ENCODE data around the gene PITPNB.

The PITPNB gene

DNA sequence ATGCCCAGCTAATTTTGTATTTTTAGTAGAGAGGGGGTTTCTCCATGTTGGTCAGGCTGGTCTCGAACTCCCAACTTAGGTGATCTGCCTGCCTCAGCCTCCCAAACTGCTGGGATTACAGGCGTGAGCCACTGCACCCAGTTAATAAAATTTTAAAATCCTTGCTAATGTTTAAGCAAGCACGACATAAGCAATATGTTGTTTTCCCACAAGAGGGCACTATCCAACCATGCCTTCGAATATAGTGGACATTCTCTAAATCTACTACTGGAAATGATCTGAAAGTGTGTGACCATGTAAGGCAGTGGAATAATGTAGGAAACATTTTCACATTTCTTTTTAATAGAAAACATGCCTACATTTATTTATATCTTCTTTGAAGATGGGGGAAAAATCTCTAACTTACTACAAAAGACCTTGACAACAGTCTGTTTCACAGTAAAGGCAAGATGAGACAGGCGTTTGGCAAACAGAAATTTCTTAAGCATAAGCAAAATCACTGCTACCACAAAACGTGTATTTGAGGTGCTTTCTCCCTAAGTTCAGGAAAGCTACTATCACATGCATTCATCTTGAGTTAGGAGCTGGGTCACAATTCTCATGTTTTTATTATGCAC, 38.2 kb downstream of the PITPNB start:
- DNase-seq (ENCODE audit: low read depth in 2 of 2), result peak; percentile 77 to 82

DNA sequence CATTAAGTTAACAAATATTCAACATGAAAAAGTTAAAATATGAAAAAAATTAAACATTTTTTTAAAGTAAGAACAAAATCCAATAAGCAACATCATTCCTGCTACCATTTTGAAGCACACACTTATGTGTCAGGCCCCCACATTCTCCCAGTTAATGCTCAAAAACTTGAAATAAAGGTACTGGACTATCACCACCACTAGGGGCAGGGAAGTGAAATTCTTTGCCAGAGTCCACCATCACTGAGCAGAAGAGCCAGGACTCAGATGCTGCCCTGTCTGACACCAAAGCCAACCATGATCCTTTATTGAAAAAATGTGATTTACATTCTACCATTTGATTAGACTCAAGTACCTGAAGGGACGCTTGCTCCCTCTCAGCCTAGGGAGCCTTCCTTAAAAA, 39.1 kb downstream of the PITPNB start:
- no peak for DNase-seq (ENCODE audit: low read depth in 2 of 2)

DNA sequence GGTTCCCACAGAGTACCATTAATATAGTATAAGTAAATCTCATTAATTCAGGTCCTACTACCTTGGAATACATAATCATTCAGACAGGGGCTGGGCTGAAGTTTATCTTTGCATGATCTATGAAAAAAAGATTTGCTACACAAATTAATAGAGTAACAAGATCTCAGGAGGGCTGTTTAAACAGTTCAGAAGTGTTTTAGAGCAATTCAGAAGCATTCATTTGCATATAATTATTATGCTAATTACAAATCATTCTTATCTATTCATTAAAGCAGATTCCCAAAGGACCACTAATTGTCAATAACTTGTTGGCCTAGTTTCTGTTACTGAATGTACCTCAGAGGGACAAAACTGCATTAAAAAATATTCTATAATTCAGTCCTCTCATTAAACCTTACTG, 40.5 kb downstream of the PITPNB start:
- no peak for DNase-seq (ENCODE audit: low read depth in 2 of 2)

DNA sequence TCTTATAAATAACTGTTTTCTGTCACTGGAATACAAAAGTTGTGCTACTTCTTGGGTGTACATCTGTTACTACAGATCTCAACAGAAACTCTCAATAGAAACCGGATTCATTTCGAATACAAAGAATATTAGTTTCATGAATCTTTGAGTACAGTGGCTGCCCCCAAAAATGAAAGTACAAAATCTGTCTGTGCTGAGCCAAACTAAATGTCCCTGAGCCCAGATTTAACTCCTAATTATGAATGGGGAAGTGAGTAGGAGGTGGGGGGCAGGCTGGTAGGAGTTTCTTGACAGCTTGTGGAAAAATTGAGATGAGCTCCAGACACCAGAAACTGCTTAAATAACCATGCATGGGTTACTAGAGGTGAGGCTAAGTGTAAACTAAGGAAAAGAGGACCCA, 41.6 kb downstream of the PITPNB start:
- no peak for DNase-seq (ENCODE audit: low read depth in 2 of 2)

DNA sequence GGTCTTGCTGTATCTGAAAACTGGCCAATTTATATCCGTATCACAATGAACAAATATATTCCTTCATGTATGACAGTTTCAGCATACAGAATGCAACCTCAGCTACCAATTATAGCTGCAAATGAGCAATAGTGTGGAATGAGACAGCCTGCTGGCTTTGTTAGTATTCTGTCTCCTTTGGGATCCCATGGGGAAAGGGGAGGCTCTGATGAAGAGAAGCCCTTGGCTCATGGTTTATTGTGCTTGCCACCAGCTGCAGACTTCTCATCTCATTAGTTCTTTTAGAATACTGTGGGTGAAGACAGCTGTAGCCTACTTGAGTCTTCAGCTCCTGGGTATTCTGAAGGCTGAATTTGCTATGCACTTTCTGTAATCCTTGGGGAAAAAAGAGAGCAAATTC, 42.4 kb downstream of the PITPNB start:
- peak; percentile 62 for DNase-seq (ENCODE audit: low read depth in 2 of 2)

DNA sequence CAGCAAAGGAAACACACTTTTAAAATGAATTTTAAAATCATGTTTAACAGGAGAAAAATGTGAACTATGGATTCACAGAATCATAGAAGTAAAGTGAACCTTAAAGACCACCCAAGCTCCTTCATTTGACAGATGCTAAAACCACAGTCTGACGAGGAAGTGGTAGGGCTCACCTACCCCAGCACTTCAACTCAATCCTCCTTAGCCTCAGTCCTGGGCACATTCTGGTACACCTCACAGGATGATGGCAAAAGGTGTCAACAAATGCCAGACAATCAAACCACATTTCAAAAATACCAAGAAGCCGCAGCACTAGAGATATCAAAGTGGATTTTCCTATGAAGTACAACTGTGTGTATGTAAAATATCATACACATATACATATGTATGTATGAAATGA, 43.1 kb downstream of the PITPNB start:
- no peak for DNase-seq (ENCODE audit: low read depth in 2 of 2)

DNA sequence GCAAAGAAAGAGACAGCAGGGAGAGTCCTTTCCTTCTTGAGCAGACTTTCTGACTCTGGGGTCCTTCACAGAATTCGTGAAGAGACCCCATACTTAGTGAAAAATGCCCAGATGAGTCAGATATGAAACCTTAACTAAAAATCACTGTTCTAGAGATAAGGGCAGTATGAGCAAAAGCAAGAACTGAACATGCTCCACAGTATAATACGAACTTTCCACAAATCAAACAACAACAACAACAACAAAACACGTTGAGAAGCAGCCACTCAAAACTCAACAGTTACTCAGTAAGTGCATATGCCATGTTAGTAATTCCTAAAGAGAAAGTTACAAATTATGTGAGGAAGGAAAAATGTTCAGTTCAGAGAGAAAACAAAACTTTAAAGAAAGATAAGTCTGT, 44.3 kb downstream of the PITPNB start:
- DNase-seq (ENCODE audit: low read depth in 2 of 2), result no peak

DNA sequence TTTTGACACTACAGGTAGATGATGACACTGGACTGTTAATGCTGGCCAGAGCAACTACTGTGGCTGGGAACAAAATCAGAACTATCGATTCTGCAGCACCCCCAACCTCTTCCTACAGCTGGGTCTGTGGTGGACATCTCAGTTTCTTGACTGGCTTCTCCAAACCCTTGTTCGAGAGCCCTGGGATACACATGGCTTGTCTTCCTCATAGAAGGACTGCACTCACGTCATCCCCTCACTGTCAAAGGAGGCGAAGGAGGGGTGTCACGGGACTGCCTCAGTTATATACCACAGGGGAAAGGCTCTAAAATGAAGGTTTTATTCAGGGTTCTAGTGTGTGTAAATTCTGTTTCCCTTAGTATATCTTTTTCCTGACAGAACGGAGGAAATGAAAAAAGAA, 44.9 kb downstream of the PITPNB start:
- DNase-seq (ENCODE audit: low read depth in 2 of 2), result no peak

DNA sequence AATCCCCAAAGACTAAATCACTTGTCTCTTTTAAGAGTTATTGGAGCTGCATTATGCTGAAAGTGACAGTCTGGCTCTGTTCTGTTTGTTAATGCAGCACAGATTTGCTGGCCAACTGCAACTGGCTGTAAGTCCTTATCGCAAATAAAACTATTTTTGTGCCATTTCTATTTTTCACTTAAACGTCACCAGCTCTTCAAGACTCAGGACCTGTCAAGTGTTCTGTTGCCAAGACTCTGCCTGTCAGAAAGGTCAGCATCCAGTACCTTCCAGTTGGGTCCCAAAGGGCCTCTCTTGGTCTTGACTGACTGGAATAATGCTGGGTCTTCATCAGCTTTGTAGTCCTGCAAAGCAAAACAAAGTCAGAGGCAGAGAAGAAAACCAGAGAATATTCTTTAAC, 45.6 kb downstream of the PITPNB start:
- no peak for DNase-seq (ENCODE audit: low read depth in 2 of 2)

DNA sequence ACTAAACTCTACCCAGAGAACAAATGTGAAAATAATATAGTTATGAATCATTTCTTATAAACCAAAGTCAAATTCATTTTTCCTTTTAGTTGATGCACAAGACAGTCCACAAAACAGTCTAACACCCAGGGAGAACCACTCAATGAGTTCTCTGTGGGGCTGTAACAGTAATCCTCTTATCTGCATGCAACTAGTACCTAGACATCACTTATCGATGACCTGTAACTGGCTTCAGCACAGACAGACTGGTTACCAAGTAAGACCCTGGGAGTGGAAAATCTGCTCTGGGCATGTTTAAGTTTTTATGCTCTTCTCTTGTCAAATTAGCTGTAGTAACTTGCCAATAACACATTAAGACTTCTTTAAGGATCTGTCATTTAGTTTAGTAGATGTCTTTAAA, 46.6 kb downstream of the PITPNB start:
- no peak for DNase-seq (ENCODE audit: low read depth in 2 of 2)

DNA sequence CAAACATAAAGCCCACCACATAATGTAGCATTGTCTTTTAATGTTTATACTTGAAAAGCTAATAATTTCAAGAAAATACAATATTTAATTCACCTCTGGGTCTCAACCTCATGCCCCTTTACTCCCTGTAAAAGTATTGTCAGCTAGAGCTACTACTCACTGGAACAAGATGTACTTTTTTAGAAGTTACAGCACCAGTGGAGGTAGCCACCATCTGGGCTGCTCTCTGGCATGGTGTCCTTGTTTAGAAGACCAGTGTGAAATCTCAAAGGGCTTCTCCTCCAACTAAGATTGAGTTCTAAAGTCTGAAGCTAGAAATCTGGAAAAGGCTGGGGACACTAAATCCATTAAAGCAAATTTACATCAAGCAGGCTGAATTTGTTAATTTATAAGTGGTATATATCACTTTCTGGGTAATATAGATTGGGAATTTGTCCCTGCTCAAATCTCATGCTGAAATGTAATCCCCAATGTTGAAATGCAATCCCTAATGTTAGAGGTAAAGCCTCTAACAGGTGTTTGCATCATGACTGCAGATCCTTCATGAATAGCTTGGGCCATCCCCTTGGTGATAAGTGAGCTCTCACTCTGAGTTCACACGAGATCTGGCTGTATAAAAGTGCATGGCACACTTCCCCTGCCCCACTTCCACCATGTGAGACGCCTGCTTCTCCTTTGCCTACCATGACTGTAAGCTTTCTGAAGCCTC, 47.6 kb downstream of the PITPNB start:
- DNase-seq (ENCODE audit: low read depth in 2 of 2), result no peak

DNA sequence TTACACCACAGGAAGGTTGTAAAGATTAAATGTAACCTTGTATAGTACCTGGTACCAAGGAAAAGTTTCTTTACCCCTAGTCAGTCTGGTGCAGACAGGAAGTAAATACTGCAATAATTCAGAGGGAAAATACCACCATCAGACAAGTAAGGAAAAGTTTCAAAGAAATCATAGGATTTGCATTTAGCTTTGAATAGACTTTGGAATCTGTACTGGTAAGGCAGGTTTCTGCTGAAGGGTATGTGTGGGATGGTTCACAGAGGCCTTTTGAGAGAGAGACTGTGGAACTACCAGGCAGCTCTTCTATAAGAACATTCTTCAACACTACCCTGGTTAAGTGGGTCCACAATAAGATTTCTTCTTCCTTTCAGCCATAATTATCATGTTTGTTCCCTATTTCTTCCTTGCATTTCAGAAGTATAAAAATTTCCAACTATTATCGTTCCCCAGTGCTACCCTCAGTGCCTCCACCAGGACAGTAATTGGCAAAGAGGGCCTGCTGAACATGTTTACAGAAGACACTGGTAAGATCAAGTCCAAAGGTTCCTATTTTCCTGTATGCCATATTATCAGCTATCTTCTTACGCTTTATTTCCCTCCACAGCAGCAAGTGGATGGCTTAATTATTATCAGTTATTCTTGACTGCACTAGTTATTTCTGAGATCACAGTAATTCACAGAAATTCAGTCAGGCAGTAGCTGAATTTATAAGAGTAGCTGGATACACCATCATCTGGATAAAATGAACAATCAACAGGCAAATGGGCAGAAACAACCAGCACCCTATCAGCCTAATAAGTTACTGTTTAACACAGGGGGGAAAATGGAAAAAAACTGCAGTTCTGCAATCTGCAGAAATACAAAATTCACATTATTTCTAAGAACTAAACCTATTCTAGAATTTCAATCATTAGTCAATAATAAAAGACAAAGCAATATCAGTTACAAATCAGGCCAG, 48.5 kb downstream of the PITPNB start:
- no peak for DNase-seq (ENCODE audit: low read depth in 2 of 2)

DNA sequence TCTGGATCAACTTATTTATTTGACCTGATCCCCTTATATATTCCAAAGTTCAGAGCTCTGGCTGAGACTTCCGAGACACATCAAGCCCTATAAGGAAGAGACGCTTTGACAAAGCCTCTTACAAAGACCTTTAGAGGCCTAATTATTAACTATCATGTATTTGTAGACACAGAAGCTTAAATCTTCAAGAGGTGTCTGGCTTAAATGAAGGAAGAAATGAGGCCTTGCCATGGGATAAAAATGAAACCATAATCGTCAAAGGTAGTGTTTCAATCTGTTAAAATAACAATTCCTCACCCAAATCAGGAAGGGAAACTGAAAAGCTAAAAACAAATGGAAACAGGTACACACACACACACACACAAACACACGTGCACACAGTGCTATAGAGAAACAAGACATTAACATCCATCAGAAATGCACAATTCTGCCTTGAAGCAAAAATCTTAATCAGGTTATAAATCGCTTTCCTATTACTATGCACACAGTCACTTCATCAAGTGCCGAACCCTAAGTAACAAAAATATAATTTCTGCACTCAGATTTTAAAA, 50.2 kb downstream of the PITPNB start:
- no peak for DNase-seq (ENCODE audit: low read depth in 2 of 2)

DNA sequence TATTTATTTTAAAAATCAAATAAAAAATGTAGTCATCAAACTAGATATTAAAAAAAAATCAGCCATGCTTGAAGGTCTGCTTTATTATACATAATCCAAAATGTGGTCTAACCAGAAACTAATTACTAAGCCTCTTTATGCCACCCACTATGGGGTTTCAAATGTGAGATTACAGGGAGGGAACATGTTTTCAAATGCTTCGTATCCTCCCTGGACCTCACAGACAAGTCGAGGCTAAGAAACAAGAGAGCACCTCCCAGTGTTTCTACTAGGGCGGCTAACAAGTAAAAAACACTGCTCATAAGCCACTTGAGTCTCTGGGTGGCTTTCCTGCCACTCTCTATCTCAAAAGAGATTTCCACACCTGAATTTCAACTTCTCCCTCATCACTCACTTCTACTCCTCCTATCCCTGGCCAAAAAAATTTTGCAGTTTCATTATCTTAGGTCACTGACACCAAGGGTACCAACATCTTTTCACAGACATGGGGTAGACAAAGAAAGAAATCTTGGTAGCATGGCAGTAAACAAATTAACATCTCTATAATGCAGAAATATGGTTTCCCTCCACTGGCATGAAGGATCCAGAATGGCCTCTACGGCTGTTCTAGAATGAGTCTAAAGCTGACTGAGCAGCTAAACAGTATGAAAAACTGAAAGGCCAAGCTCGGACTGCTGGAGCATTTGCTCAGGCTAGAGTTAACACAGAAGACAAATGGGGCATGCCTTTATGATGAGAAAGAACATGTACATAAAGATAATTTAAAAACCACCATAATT, 50.9 kb downstream of the PITPNB start:
- no peak for DNase-seq (ENCODE audit: low read depth in 2 of 2)

DNA sequence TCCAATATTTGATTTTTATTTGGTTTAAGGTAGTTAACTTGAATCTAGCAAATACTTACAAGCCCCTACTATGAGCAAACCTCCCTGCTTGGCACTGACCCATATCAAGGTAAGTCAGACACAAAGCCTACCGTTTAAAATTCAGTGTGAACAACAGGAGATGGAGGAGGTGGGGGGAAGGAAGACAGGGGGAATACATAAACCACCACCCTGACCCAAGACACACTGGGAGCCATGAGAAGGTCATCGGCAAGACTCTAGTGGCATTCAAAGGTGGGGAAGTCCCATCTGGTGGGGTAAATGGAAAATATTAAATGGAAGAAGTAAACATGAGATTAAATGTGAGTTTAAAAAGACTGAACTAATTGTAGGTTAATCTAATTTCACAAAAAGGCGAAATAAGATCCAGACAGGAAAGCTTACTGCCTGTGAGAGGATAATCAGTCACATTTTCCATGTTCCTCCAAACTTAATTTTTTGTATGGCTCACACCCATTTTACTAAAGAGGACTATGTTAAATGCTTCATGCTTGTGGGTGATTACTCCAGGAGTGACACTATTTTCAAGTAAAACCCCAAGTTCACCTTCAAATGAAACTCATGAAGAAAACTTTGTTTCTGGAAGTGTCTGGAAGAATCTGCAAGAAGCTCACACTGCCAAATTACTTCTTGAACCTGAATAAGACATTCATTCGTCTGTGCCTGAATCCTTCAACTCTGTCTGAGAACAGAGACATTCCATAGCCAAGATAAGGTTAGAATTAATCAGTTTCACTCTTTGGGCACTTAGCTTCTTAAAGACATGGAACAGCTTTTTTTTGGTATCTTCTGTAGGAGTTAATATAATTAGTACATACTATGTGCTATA, 51.7 kb downstream of the PITPNB start:
- DNase-seq (ENCODE audit: low read depth in 2 of 2), result no peak

DNA sequence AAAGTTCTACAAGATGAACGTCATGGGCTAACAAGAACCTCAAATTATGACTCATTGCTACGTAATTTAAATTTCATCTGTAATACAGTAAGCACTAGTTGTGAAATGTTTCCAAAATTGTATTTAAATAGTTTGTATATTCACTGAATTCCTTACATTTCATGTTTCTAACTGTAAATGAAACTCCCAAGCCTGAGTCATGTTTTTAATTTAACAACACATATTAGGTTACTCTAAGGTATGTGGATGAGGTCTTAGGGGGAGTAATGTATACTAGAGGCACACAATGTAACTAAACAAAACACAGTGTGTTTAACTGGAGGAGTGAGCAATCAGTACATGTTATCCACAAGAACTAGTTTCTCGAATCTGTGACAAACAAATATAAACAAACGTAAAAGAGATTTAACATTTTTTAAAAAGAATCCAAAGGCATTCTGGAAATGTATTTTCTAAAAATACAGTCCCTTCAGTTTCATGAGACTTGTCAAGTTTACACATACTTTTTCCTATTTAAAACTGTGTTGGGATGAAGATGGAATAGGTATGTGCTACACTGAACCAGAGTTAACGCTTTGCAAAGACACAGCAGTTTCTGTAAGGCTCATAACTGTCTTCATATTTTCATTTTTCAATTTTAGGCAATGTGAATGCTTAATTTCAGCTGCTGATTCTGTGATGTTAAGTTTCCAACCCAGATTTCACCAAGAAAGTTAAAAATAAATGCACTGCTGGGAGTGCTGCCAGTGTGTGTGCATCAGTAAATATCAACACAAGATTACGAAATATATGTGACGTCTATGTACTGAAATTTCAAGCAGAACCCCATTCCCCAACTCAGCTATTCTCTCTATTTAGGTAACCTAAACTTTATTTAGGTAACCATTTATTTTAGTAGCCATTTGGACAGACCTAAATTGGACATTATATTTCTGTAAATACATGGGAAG, 52.6 kb downstream of the PITPNB start:
- DNase-seq (ENCODE audit: low read depth in 2 of 2), result peak; percentile 95 to 96

DNA sequence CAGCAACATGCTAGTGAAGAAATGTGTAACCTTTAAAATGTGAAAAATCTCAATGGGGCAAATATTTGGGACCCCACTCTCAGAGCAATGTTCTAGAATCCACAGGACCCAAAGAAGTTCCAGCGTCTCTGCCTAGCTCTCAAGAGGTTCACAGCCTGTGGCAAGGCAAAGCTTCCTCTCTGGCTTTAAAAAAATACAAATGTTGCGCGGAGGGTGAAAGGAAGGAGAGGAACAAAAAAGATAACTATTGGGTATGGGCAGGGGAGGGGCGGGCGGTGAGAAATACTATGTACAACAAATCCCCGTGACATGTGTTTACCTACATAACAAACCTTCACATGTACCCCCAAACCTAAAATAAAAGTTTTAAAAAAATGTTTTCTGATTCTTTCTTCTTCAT, 53.6 kb downstream of the PITPNB start:
- no peak for DNase-seq (ENCODE audit: low read depth in 2 of 2)

DNA sequence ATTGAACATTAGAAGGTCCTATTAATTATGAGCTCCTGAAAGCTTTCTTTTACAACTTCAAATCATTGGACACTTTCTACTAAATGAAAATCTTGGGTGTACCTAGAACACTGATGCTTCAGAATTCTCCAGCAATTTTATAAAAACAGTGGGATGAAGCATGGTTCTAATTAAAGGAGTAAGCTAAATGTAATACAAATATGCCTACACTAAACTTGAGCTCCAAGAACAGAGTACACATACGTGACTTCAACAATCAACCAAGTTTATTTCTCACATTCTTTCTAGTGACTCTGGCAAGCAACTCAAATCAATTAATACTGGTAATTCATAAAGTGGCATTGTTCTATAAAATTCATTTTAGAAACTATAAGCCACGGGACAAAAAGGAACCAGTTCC, 55.5 kb downstream of the PITPNB start:
- no peak for DNase-seq (ENCODE audit: low read depth in 2 of 2)

DNA sequence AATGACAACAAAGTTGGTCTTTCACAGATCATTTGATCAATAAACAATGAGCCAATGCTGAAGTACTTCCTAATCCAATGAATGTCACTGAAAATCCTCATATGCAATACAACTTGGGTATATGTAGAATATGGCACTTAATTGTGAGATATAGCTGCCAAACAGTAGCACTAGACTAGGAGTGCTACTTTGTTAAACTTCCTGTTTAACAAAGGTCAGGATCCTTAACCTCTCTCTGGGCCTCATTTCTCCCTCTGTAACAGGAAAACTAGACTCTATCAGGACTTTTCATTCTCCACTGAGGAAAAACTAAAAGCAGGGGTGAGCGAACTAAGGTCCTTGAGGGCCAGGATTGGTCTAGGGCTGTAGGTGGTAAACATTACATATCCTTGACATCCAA, 56.1 kb downstream of the PITPNB start:
- DNase-seq (ENCODE audit: low read depth in 2 of 2), result no peak

DNA sequence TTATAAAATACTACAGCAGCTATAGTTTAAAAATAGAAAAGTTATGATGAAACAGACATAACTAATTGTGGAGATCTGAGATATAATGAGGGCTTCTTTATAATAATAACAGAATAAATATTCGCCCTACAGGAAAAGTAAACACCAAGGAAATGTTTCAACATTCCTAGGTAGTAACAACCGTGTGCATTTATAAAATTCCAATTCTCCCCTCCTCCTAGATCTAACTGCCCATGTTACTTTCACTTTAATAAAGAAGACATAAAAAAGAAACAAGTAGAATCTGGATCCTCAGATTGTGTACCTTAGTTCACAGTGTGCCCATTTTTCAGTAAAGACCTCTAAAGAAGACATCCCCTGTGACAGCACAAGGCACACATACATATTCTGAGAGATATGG, 59.7 kb downstream of the PITPNB start:
- DNase-seq (ENCODE audit: low read depth in 2 of 2), result no peak

All from fibroblast of skin of left quadriceps (primary cell).